C4-2B (cell line): ENCODE measurements around the gene AKAP9.

Source experiments
- H3K27ac ChIP-seq: fragments of 450-650 bp; 2 replicates; pipeline ENCODE4 v1.5.1; 2017
- CTCF ChIP-seq: fragments of 450-650 bp; conservative IDR thresholded peaks from 2 replicates; pipeline ENCODE4 v1.5.1; 2017; ENCODE audit warnings: mild to moderate bottlenecking
- ZFX ChIP-seq: fragments of 450-650 bp; IDR thresholded peaks from 2 replicates; pipeline ENCODE4 v1.6.1; 2017

Gene AKAP9

GRCh38 chr7:92121681-92122080, 181.0 kb downstream of the AKAP9 start:
- H3K27ac ChIP-seq = no peak overlapping the region
- TF ChIP-seq ZFX = no peak
- no peak for TF ChIP-seq CTCF

- no peak for TF ChIP-seq ZFX
- TF ChIP-seq CTCF = no peak
- no peak overlapping the region for H3K27ac ChIP-seq
Observed at GRCh38 chr7:92131093-92131492, 190.4 kb downstream of the AKAP9 start.

- TF ChIP-seq ZFX (no peak), CTCF (no peak)
- H3K27ac ChIP-seq = no peak overlapping the region
Observed at GRCh38 chr7:92131764-92132330, 191.2 kb downstream of the AKAP9 start.

- TF ChIP-seq CTCF (no peak), ZFX (no peak)
- H3K27ac ChIP-seq = peak overlapping the region; percentile 88
Observed at GRCh38 chr7:92133133-92133736, 192.6 kb downstream of the AKAP9 start.

- H3K27ac ChIP-seq = peak overlapping the region; percentile 88
- TF ChIP-seq ZFX = no peak
- TF ChIP-seq CTCF = peak; percentile 98
Observed at GRCh38 chr7:92133737-92134270, 193.1 kb downstream of the AKAP9 start.

GRCh38 chr7:92134271-92135051, 193.8 kb downstream of the AKAP9 start, which contains the start of gene CYP51A1:
Gene CYP51A1 (minus strand): TSS chr7:92134477. CDS start chr7:92134364, 113 bp downstream.
- TF ChIP-seq ZFX = peak; percentile 74; the same call in 1 of the 2 replicates
- no peak for TF ChIP-seq CTCF
- peak within 1 kb of the TSS; percentile 88 for H3K27ac ChIP-seq
